Right atrium auricular region (tissue), 2 donors: ENCODE results near the gene ZNF574. TPM values are rescaled to one million over a fixed set of nuclear protein-coding genes. Genes with fewer than 3 reads are reported as not detected.

Experiments
- DNase-seq: peaks from one replicate; pipeline ENCODE4 v3.0.0-alpha.2; 2019; ENCODE audit warnings: low spot score
- H3K27ac ChIP-seq, 2 donors: fragments of 200-600 bp; sonication (generic); 1 replicate in 1 of 2; 2 replicates in 1 of 2; pipeline ENCODE4 v1.5.1; 2016 to 2019
- H3K27me3 ChIP-seq, 2 donors: fragments of 200-600 bp; sonication (generic); one replicate each; pipeline versions ENCODE4 v1.5.1 to v1.6.0; 2017 to 2019
- H3K36me3 ChIP-seq: fragments of 200-600 bp; sonication (generic); one replicate; pipeline ENCODE4 v1.5.1; 2016
- H3K4me1 ChIP-seq, 2 donors: fragments of 200-600 bp; sonication (generic); one replicate each; pipeline versions ENCODE4 v1.5.1 to v1.6.0; 2017 to 2019
- H3K4me3 ChIP-seq, 2 donors: fragments of 200-600 bp; sonication (generic); 1 replicate in 1 of 2; 2 replicates in 1 of 2; pipeline ENCODE4 v1.5.1; 2017 to 2019; ENCODE audit warnings: mild to moderate bottlenecking in 1 of 2, moderate library complexity in 1 of 2
- H3K9me3 ChIP-seq, 2 donors: fragments of 200-600 bp; sonication (generic); one replicate each; pipeline ENCODE4 v1.5.1; 2019
- CTCF ChIP-seq, 2 donors: fragments of 200-600 bp; sonication (generic); IDR thresholded peaks; one replicate each; pipeline ENCODE4 v1.5.1; 2019; ENCODE audit warnings: antibody characterized with exemption in 2 of 2
- total RNA-seq, 2 donors: library from RNA; depleted of rRNA; stranded (reverse); fragments of >200 nt; gene quantifications; one replicate each; pipeline ENCODE4 v1.1.0, GENCODE V29; 2016

Gene ZNF574
- total RNA-seq, 2 donors from 2014 or later = 8.1 to 13.6 TPM

GRCh38 chr19:42053037-42053935 is 22.7 kb upstream of the ZNF574 start:
- DNase-seq = no peak
- no peak overlapping the region for H3K27ac ChIP-seq
- no peaks in the 10 kb centered on the region for H3K36me3 ChIP-seq
- no peak for TF ChIP-seq CTCF (IDR thresholded peaks at IDR 0.05)
- peaks cover 0 to 15% of the 10 kb centered on the region in 2 donors for H3K4me1 ChIP-seq
- no peaks in the 10 kb centered on the region for H3K27me3 ChIP-seq
- no peaks in the 10 kb centered on the region for H3K9me3 ChIP-seq
- no peak overlapping the region for H3K4me3 ChIP-seq

GRCh38 chr19:42054205-42054604 is 21.8 kb upstream of the ZNF574 start:
- H3K4me1 ChIP-seq = peaks cover 0 to 15% of the 10 kb centered on the region in 2 donors
- no peak overlapping the region for H3K27ac ChIP-seq
- H3K4me3 ChIP-seq = no peak overlapping the region
- H3K36me3 ChIP-seq = no peaks in the 10 kb centered on the region
- no peak for TF ChIP-seq CTCF (IDR thresholded peaks at IDR 0.05)
- DNase-seq = no peak
- no peaks in the 10 kb centered on the region for H3K27me3 ChIP-seq
- no peaks in the 10 kb centered on the region for H3K9me3 ChIP-seq

GRCh38 chr19:42057846-42058245 is 18.1 kb upstream of the ZNF574 start:
- H3K9me3 ChIP-seq = no peaks in the 10 kb centered on the region
- DNase-seq = no peak
- H3K27ac ChIP-seq = no peak overlapping the region
- H3K4me1 ChIP-seq = peaks cover 0 to 6% of the 10 kb centered on the region in 2 donors
- TF ChIP-seq CTCF (IDR thresholded peaks at IDR 0.05) = no peak
- H3K4me3 ChIP-seq = no peak overlapping the region
- no peaks in the 10 kb centered on the region for H3K27me3 ChIP-seq
- no peaks in the 10 kb centered on the region for H3K36me3 ChIP-seq

GRCh38 chr19:42059196-42059595 is 16.8 kb upstream of the ZNF574 start:
- no peak for DNase-seq
- Histone ChIP-seq H3K4me3 (no peak overlapping the region), H3K27me3 (no peaks in the 10 kb centered on the region), H3K36me3 (no peaks in the 10 kb centered on the region), H3K4me1 (no peaks in the 10 kb centered on the region), H3K9me3 (no peaks in the 10 kb centered on the region), H3K27ac (no peak overlapping the region)
- no peak for TF ChIP-seq CTCF (IDR thresholded peaks at IDR 0.05)

GRCh38 chr19:42060117-42060516 is 15.8 kb upstream of the ZNF574 start:
- Histone ChIP-seq H3K4me3 (no peak overlapping the region), H3K9me3 (no peaks in the 10 kb centered on the region), H3K36me3 (no peaks in the 10 kb centered on the region), H3K4me1 (no peaks in the 10 kb centered on the region), H3K27me3 (no peaks in the 10 kb centered on the region), H3K27ac (no peak overlapping the region)
- no peak for DNase-seq
- TF ChIP-seq CTCF (IDR thresholded peaks at IDR 0.05) = no peak
